GM12878 (cell line): ENCODE data around the gene PSMB5. TPM values are rescaled to one million over a fixed set of nuclear protein-coding genes. Genes with fewer than 3 reads are reported as not detected.

Source experiments
- ATAC-seq: fragments of 200-7000 bp; cut with Tn5 transposase; 3 replicates; pipeline ENCODE4 v1.9.1; 2020; ENCODE audit warnings: mild to moderate bottlenecking, moderate library complexity
- BruUV-seq: library from RNA; stranded (reverse); fragments of 400-500 nt; replicated peaks from 2 replicates; lab custom pipeline; 2021; lab: Mats Ljungman, UMichigan
- CTCF ChIA-PET: fragments of 300-600 bp; sonication (Branson Sonifier 250); formaldehyde crosslinking; extraction: SDS; loops from one replicate; lab custom pipeline; 2021; ENCODE audit warnings: inconsistent platforms; lab: Yijun Ruan, JAX
- POLR2A ChIA-PET: fragments of 350-600 bp; formaldehyde crosslinking; extraction: SDS; loops from one replicate; lab custom pipeline; 2021; ENCODE audit warnings: inconsistent platforms; lab: Charles Lee
- RAD21 ChIA-PET: fragments of 300-600 bp; sonication (Branson Sonifier 250); formaldehyde crosslinking; loops from one replicate; lab custom pipeline; 2023; ENCODE audit warnings: antibody characterized with exemption; ENCODE audit not compliant: unreplicated experiment; lab: Charles Lee
- SMC1A ChIA-PET: fragments of 300-600 bp; sonication (Branson Sonifier 250); formaldehyde crosslinking; loops from one replicate; lab custom pipeline; 2023; ENCODE audit not compliant: unreplicated experiment, uncharacterized antibody; lab: Charles Lee
- DNase-seq: peaks from one replicate; pipeline ENCODE4 v3.0.0-alpha.2; 2011; ENCODE audit warnings: low read depth, low spot score
- FAIRE-seq: peaks from 3 replicates; lab custom pipeline; 2011; peaks lifted over from hg19 to GRCh38; lab: Jason Lieb, UNC
- H2AFZ ChIP-seq: 2 replicates; pipeline ENCODE4 v1.6.0; 2011; ENCODE audit warnings: low read depth, low read length, control low read depth; ENCODE audit not compliant: control insufficient read depth
- H3K27ac ChIP-seq: 2 replicates; pipeline ENCODE4 v1.5.1; 2011; ENCODE audit warnings: control low read depth; ENCODE audit not compliant: control insufficient read depth, insufficient read depth
- H3K27me3 ChIP-seq, 2 experiments: replicated peaks in 1 of 2; 2 replicates each; pipeline versions ENCODE4 v1.6.0 to v1.6.1; 2011; ENCODE audit warnings: low read length in 1 of 2; ENCODE audit not compliant: control insufficient read depth in 2 of 2, insufficient read depth in 2 of 2
- H3K36me3 ChIP-seq, 2 experiments: 2 replicates each; pipeline ENCODE4 v1.5.1; 2011; ENCODE audit warnings: low read length in 1 of 2; ENCODE audit not compliant: control insufficient read depth in 2 of 2, insufficient read depth in 2 of 2
- H3K4me1 ChIP-seq: 2 replicates; pipeline ENCODE4 v1.6.1; 2011; ENCODE audit warnings: mild to moderate bottlenecking, low read length, moderate library complexity, mixed read lengths; ENCODE audit not compliant: control insufficient read depth, insufficient read depth
- H3K4me2 ChIP-seq: 2 replicates; pipeline ENCODE4 v1.6.0; 2011; ENCODE audit warnings: control low read depth; ENCODE audit not compliant: control insufficient read depth, insufficient read depth
- H3K4me3 ChIP-seq: fragments of 200-600 bp; sonication (generic); 2 replicates; pipeline ENCODE4 v1.5.1; 2016
- H3K79me2 ChIP-seq: 2 replicates; pipeline ENCODE4 v1.6.0; 2011; ENCODE audit warnings: low read length; ENCODE audit not compliant: control insufficient read depth, insufficient read depth
- H3K9ac ChIP-seq: 2 replicates; pipeline ENCODE4 v1.8.0; 2011; ENCODE audit warnings: low read length, control low read depth, mixed read lengths; ENCODE audit not compliant: control insufficient read depth, insufficient read depth
- H3K9me3 ChIP-seq: replicated peaks from 3 replicates; pipeline ENCODE4 v1.5.1; 2011; ENCODE audit warnings: mild to moderate bottlenecking, low read length; ENCODE audit not compliant: control insufficient read depth, insufficient read depth
- H4K20me1 ChIP-seq: 2 replicates; pipeline ENCODE4 v1.6.0; 2011; ENCODE audit not compliant: control insufficient read depth, insufficient read depth
- CUX1 ChIP-seq: IDR thresholded peaks from 2 replicates; pipeline ENCODE4 v1.6.1; 2012; ENCODE audit warnings: improper control_type of control experiment, low read depth, low read length; ENCODE audit not compliant: insufficient replicate concordance
- E2F8 ChIP-seq: fragments of 450-650 bp; IDR thresholded peaks from 2 replicates; pipeline ENCODE4 v1.6.1; 2018; ENCODE audit warnings: mild to moderate bottlenecking, low read depth, moderate library complexity; ENCODE audit not compliant: partially characterized antibody
- ELK1 ChIP-seq: IDR thresholded peaks from 2 replicates; pipeline ENCODE4 v1.6.1; 2012; ENCODE audit warnings: low read depth, low read length, improper control_type of control experiment
- FOXM1 ChIP-seq: IDR thresholded peaks from 2 replicates; pipeline ENCODE4 v1.6.1; 2012; ENCODE audit warnings: low read depth, mild to moderate bottlenecking, inconsistent platforms, low read length, moderate library complexity
- GABPA ChIP-seq: IDR thresholded peaks from 2 replicates; pipeline ENCODE4 v1.6.1; 2014; ENCODE audit warnings: antibody characterized with exemption, low read depth, mild to moderate bottlenecking, inconsistent platforms
- MYC ChIP-seq: IDR thresholded peaks from 2 replicates; pipeline ENCODE4 v1.6.1; 2011; ENCODE audit warnings: mild to moderate bottlenecking, low read length, moderate library complexity, inconsistent platforms; ENCODE audit not compliant: insufficient read depth, insufficient replicate concordance, insufficient read length, severe bottlenecking
- NFIC ChIP-seq: IDR thresholded peaks from 2 replicates; pipeline ENCODE4 v1.6.1; 2012; ENCODE audit warnings: low read depth, mild to moderate bottlenecking, inconsistent platforms, low read length, moderate library complexity
- SMAD1 ChIP-seq: fragments of 450-650 bp; IDR thresholded peaks from 2 replicates; pipeline ENCODE4 v1.6.1; 2018; ENCODE audit warnings: mild to moderate bottlenecking, low read depth; ENCODE audit not compliant: partially characterized antibody
- TCF12 ChIP-seq: IDR thresholded peaks from 2 replicates; pipeline ENCODE4 v1.6.1; 2011; ENCODE audit warnings: low read depth, mild to moderate bottlenecking, low read length
- ZNF207 ChIP-seq: fragments of 450-650 bp; IDR thresholded peaks from 2 replicates; pipeline ENCODE4 v1.6.1; 2014; ENCODE audit warnings: antibody characterized with exemption, mild to moderate bottlenecking, borderline replicate concordance
- WGBS: methylation state at CpG from one replicate; pipeline ENCODE4 v1.1.6; 2016; ENCODE audit warnings: low lambda C conversion rate; ENCODE audit not compliant: insufficient replicate concordance, insufficient coverage; ENCODE audit errors: missing lambda C conversion rate; 5-methylcytosine and 5-hydroxymethylcytosine counted together
- in situ Hi-C: fragments of 300-500 bp; cut with MboI; formaldehyde crosslinking; loops from 9 replicates; pipeline ENCODE4 v1.14.3; 2018; ENCODE audit warnings: mixed read lengths
- intact Hi-C: fragments of 100-400 bp; cut with micrococcal nuclease; formaldehyde crosslinking; loops from one replicate; pipeline ENCODE4 v1.14.2; 2022; ENCODE audit not compliant: unreplicated experiment
- polyA plus RNA-seq, 11 experiments: library from polyadenylated mRNA; depleted of rRNA in 4 of 11; unstranded in 6 of 11; stranded (reverse) in 5 of 11; fragments of >200 nt; fragmentation: Nextera tagmentation in 4 of 11; fragmentation: Illumina TruSeq in 1 of 11; extraction: Ambion mirVana in 4 of 11; extraction: Trizol in 1 of 11; gene quantifications; 1 replicate in 1 of 11; 2 replicates in 10 of 11; pipeline versions ENCODE4 v1.2.1 to v1.2.3, GENCODE V29; 2011 to 2016; ENCODE audit warnings: inconsistent platforms in 2 of 11, missing spikeins in 2 of 11, low read depth in 1 of 11
- total RNA-seq, 4 experiments: library from RNA; depleted of rRNA in 3 of 4; stranded (reverse); fragments of >200 nt in 3 of 4; fragmentation: Illumina TruSeq in 1 of 4; extraction: Trizol in 1 of 4; gene quantifications; 2 replicates each; pipeline versions ENCODE4 v1.2.1 to v1.2.3, GENCODE V29; 2013 to 2021

PSMB5 gene
- total and polyA plus RNA-seq, 10 of the 15 experiments (the other 5 are each of a cell fraction or from before 2014, with no cell fraction given), result 84.5 to 802 (median 144) TPM

- TF ChIP-seq TCF12 (0 out of 2 replicates have a peak, but pooled peaks have one; percentile 18), MYC (no peak)
These were observed 24.6 kb downstream of the PSMB5 start, which contains the start of gene C14orf93 (continued) for GRCh38 chr14:23009939-23010726.

GRCh38 chr14:23009483-23009938 is 25.2 kb downstream of the PSMB5 start:
- peaks cover 21% of the 10 kb centered on the region for H3K4me1 ChIP-seq
- DNase-seq, result no peak
- POLR2A ChIA-PET, result interaction anchor here (1.2 to 3.2 kb wide), 2 partner anchors 24 to 49 kb away, joined by 3 to 15 read pairs; no protein-coding TSS in a partner anchor
- in situ Hi-C loops, result no loop called here
- no peak for FAIRE-seq
- RAD21 ChIA-PET, result interaction anchor here (1.1 to 3.0 kb wide), 3 partner anchors 23 to 91 kb away, joined by 3 to 10 read pairs (median 4); partner anchors contain the start of gene RBM23
- no peaks in the 10 kb centered on the region for H3K36me3 ChIP-seq
- peak overlapping the region; percentile 53 for H2AFZ ChIP-seq
- SMC1A ChIA-PET, result interaction anchor here (1.0 to 3.8 kb wide), 5 partner anchors 14 to 80 kb away, joined by 3 to 67 read pairs (median 6); partner anchors contain the start of genes PRMT5 and PSMB5
- H3K4me3 ChIP-seq, result peak overlapping the region; percentile 76
- peak overlapping the region; percentile 98 for H3K4me2 ChIP-seq
- H4K20me1 ChIP-seq, result no peaks in the 10 kb centered on the region
- CTCF ChIA-PET, result interaction anchor here (1.1 to 4.1 kb wide), 3 partner anchors 15 to 47 kb away, joined by 4 to 108 read pairs (median 85); partner anchors contain the start of gene CDH24
- ATAC-seq, result no peak
- TSS peak; percentile 93 for BruUV-seq
- peaks cover 9% of the 10 kb centered on the region for H3K79me2 ChIP-seq
- intact Hi-C loops, result no loop called here
- H3K9ac ChIP-seq, result peak overlapping the region; percentile 84
- no peaks in the 10 kb centered on the region for H3K27me3 ChIP-seq
- H3K27ac ChIP-seq, result peak overlapping the region; percentile 82
- 2% methylated on average over 8 of the region's 8 CpGs for WGBS
- H3K9me3 ChIP-seq, result no peaks in the 10 kb centered on the region
- TF ChIP-seq FOXM1 (no peak), SMAD1 (no peak), GABPA (0 out of 2 replicates have a peak, but pooled peaks have one; percentile 18), E2F8 (no peak), ZNF207 (no peak), NFIC (0 out of 2 replicates have a peak, but pooled peaks have one; percentile 53), ELK1 (no peak), CUX1 (no peak)
